ENCODE data around the gene BHLHE41. TPM values are rescaled to one million over a fixed set of nuclear protein-coding genes. Genes with fewer than 3 reads are reported as not detected.

BHLHE41 gene
- total and polyA plus RNA-seq, 2 of the 8 experiments (the other 6 are each of a cell fraction or from before 2014, with no cell fraction given): 1.1 to 3.4 TPM

DNA sequence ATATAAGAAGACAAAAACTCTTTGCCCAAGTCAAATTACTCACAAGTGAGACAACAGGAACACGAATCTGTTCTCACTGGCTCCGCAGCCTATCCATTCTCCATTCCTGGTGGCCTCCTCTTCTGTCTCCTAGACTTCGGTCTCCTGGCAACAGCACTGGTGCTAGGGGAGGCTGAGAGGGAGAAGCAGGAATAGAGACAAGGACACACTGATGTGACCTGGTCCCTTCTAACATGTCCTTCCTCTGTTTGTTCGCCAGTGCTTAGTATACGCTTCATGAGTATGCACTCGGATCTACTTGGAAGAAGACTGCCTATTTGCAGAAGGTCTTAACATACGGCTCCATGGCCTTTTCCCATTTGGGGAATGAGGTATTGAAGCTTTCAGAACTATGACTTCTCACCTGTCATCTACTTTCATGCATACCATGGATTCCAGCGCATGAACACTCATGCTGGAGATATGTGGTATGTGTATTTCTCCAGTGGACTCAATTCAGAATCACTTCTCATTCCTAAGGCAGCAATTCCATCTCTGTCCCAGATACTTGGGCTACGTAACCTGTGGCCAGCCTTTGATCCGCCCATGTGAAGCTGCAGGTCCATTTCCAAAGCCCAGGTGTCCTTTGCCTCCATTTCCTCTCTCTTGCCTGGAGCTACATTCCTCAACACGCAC, 33.9 kb downstream of the BHLHE41 start:
- CTCF ChIA-PET (ENCODE audit: partially characterized antibody): interaction anchor here (0.6 to 3.9 kb wide), 17 partner anchors 11 to 656 kb away, joined by 3 to 22 read pairs (median 4); partner anchors contain the start of gene BHLHE41
- no peak for FAIRE-seq
- TF ChIP-seq KDM4A (IDR thresholded peaks at IDR 0.05; ENCODE audit: low read depth, low read length, severe bottlenecking) (no peak), CEBPB (IDR thresholded peaks at IDR 0.05; ENCODE audit: low read depth, low read length) (no peak), SIN3A (conservative IDR thresholded peaks at IDR 0.05 in 1 of 2, IDR thresholded peaks at IDR 0.05 in 1 of 2; ENCODE audit: low read depth in 1 of 2, low read length in 2 of 2) (no peak), POLR2AphosphoS5 (IDR thresholded peaks at IDR 0.05; ENCODE audit: low read depth, low read length) (no peak), EZH2 (IDR thresholded peaks at IDR 0.05; ENCODE audit: low read depth, low read length, severe bottlenecking) (no peak), KDM1A (IDR thresholded peaks at IDR 0.05; ENCODE audit: borderline replicate concordance, low read length) (no peak), BACH1 (IDR thresholded peaks at IDR 0.05; ENCODE audit: low read length) (no peak), RNF2 (IDR thresholded peaks at IDR 0.05; ENCODE audit: borderline replicate concordance, low read depth, low read length, missing control alignments, poor library complexity, severe bottlenecking) (no peak), NRF1 (IDR thresholded peaks at IDR 0.05; ENCODE audit: low read depth, low read length) (no peak), ZNF274 (IDR thresholded peaks at IDR 0.05; ENCODE audit: borderline replicate concordance, extremely low read depth, low read length) (no peak)
- TF ChIP-seq, protein P1, sequence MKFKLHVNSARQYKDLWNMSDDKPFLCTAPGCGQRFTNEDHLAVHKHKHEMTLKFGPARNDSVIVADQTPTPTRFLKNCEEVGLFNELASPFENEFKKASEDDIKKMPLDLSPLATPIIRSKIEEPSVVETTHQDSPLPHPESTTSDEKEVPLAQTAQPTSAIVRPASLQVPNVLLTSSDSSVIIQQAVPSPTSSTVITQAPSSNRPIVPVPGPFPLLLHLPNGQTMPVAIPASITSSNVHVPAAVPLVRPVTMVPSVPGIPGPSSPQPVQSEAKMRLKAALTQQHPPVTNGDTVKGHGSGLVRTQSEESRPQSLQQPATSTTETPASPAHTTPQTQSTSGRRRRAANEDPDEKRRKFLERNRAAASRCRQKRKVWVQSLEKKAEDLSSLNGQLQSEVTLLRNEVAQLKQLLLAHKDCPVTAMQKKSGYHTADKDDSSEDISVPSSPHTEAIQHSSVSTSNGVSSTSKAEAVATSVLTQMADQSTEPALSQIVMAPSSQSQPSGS (IDR thresholded peaks at IDR 0.05; ENCODE audit: low read length): no peak

More for the DNA sequence above, 33.9 kb downstream of the BHLHE41 start:
- H4K20me1 ChIP-seq (replicated peaks in 1 of 2; ENCODE audit: control insufficient read depth in 1 of 2, insufficient read depth in 2 of 2, low read length in 2 of 2): no peaks in the 10 kb centered on the region
- H2BK12ac ChIP-seq (ENCODE audit: low read depth, low read length): 0 out of 2 replicates have a peak overlapping the region, but pooled peaks have one; percentile 1
- H4K91ac ChIP-seq (replicated peaks; ENCODE audit: insufficient read length, low read length): no peak overlapping the region
- H3K23me2 ChIP-seq (ENCODE audit: low read depth, low read length): no peaks in the 10 kb centered on the region
- 86% methylated on average over 11 of the region's 11 CpGs; no CpG with 5 or more reads in 1 of the 2 experiments for WGBS, 2 experiments (ENCODE audit: extremely low coverage in 1 of 2, insufficient coverage in 1 of 2, insufficient read length in 1 of 2, insufficient replicate concordance in 2 of 2, low coverage in 1 of 2, low lambda C conversion rate in 2 of 2, missing lambda C conversion rate in 1 of 2)
- H2AFZ ChIP-seq (ENCODE audit: low read length): no peak overlapping the region
- H2BK5ac ChIP-seq (ENCODE audit: low read depth, low read length): no peak overlapping the region
- H3K27me3 ChIP-seq (replicated peaks in 1 of 4; ENCODE audit: control insufficient read depth in 3 of 4, extremely low read depth in 1 of 4, insufficient read depth in 3 of 4, low read length in 3 of 4): no peaks in the 10 kb centered on the region
- H3K4me2 ChIP-seq (ENCODE audit: insufficient read depth in 1 of 2, low read depth in 2 of 2, low read length in 2 of 2): no peak overlapping the region
- DNase-seq (ENCODE audit: low read depth in 1 of 2, low spot score in 2 of 2): no peak
- H2AK5ac ChIP-seq (ENCODE audit: low read depth, low read length): no peak overlapping the region
- H3K27ac ChIP-seq (ENCODE audit: low read depth, low read length): no peak overlapping the region
- H3K9ac ChIP-seq (replicated peaks in 1 of 4; ENCODE audit: extremely low read depth in 1 of 4, low read depth in 3 of 4, low read length in 3 of 4): no peak overlapping the region
- no peak overlapping the region for H2BK120ac ChIP-seq (replicated peaks; ENCODE audit: low read depth, low read length)
- POLR2A ChIA-PET (ENCODE audit: partially characterized antibody): no interaction called here
- no peaks in the 10 kb centered on the region for H3K9me3 ChIP-seq (ENCODE audit: insufficient read depth in 2 of 2, low read depth in 1 of 2, low read length in 1 of 2)
- H3K56ac ChIP-seq (replicated peaks; ENCODE audit: insufficient read length, low read depth, low read length): no peak overlapping the region
- H3K79me2 ChIP-seq (ENCODE audit: control insufficient read depth in 1 of 2, insufficient read depth in 2 of 2, low read length in 2 of 2): no peaks in the 10 kb centered on the region
- H2BK15ac ChIP-seq (ENCODE audit: low read length): no peak overlapping the region
- H4K5ac ChIP-seq (ENCODE audit: insufficient read length, low read depth, low read length): no peak overlapping the region
- no peak overlapping the region for H3K14ac ChIP-seq (ENCODE audit: insufficient read length)
- H3K18ac ChIP-seq (ENCODE audit: extremely low read depth, low read length): no peak overlapping the region
- H3K36me3 ChIP-seq (ENCODE audit: control insufficient read depth in 2 of 4, insufficient read depth in 4 of 4, low read length in 3 of 4): no peaks in the 10 kb centered on the region
- H3K23ac ChIP-seq (ENCODE audit: insufficient read length): no peak overlapping the region
- H4K8ac ChIP-seq (ENCODE audit: extremely low read depth, insufficient read depth, low read length): no peak overlapping the region
- no peaks in the 10 kb centered on the region for H3K4me1 ChIP-seq (replicated peaks in 1 of 4; ENCODE audit: control insufficient read depth in 3 of 4, insufficient read depth in 4 of 4, low read length in 3 of 4)
- no peak overlapping the region for H3K4ac ChIP-seq (replicated peaks; ENCODE audit: insufficient read length, low read depth, low read length)
- no peak overlapping the region for H3K4me3 ChIP-seq (ENCODE audit: extremely low read depth in 1 of 4, insufficient read depth in 2 of 4, low read depth in 3 of 4, low read length in 4 of 4)
- no peak overlapping the region for H2BK20ac ChIP-seq (ENCODE audit: low read length)
- H3K79me1 ChIP-seq (ENCODE audit: low read depth, low read length): no peaks in the 10 kb centered on the region

All from H1 (cell line).